ENCODE measurements around the gene RAET1L.

GRCh38 chr6:149979293-149979692, 46.0 kb downstream of the RAET1L start:
- TF ChIP-seq CREB1 (CRISPR knock-in tag; IDR thresholded peaks at IDR 0.05; ENCODE audit: low read depth) (no peak), CTCF (conservative IDR thresholded peaks at IDR 0.05; ENCODE audit: low read depth in 2 of 2) (no peak), POLR2AphosphoS5 (IDR thresholded peaks at IDR 0.05; ENCODE audit: low read depth) (no peak), EZH2 (IDR thresholded peaks at IDR 0.05; ENCODE audit: low read depth, unreplicated experiment) (no peak), REST (IDR thresholded peaks at IDR 0.05; ENCODE audit: unreplicated experiment) (no peak), EZH2phosphoT487 (IDR thresholded peaks at IDR 0.05; ENCODE audit: unreplicated experiment) (no peak), NANOG (IDR thresholded peaks at IDR 0.05; ENCODE audit: borderline replicate concordance) (no peak), JUNB (IDR thresholded peaks at IDR 0.05; ENCODE audit: unreplicated experiment) (no peak), ETS1 (IDR thresholded peaks at IDR 0.05) (no peak), ZNF114 (CRISPR knock-in tag; IDR thresholded peaks at IDR 0.05) (no peak)

All from GM23338 (cell line).